HG02885 (cell line): ENCODE results near the gene MICAL1.

ENCODE experiments used
- ATAC-seq: cut with Tn5 transposase; IDR thresholded peaks from one replicate; pipeline ENCODE4 v1.9.1; 2021; ENCODE audit warnings: mild to moderate bottlenecking; ENCODE audit not compliant: unreplicated experiment, poor library complexity

Gene MICAL1

DNA sequence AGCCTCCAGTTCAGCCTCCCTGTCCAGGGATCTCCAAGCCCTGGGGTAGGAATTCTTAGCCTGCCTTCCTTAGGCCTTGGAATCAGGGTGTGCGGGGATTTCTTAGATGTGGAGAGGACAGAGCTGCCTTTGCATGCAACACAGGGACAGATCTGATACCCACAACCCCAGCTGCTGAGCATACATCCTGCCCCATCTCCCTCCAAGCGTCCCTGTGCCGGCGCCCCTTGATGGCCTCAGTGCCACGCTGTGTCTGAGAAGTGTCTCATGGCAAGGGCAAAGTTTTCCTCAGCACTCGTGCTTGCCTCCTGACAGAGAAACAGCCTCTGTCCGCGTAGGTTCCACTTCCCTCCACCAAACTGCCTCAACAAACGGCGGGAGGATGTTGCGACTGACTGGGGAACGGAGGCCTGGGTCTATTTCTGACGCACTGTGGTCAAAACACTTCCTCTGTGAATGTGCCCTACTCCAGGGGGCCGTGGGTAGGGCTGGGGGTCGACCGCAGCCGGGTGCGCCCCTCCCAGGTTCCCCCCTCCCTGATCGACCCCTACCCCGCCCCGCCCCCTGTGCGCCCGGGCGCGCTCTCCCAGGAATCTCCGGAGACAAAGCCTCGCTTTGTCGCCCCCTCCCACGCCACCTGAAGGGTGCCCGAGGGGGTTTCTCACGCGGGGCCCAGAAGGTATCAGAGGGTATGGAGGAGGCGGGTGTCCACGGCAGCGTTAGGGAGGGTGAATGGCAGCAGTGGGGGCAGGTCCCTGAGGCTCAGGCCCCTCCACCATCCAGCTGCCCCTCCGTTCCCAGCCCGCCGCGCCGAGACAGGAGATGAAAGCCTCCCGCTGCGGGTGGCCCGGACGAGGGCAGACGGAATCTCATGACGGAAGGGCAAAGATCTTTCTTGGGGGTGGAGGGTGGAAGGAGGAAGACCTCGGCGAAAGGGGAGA, 806 bp downstream of the MICAL1 start:
- ATAC-seq = peak; percentile 30

GRCh38 chr6:109453594-109454495, 1.7 kb downstream of the MICAL1 start:
- ATAC-seq = no peak

DNA sequence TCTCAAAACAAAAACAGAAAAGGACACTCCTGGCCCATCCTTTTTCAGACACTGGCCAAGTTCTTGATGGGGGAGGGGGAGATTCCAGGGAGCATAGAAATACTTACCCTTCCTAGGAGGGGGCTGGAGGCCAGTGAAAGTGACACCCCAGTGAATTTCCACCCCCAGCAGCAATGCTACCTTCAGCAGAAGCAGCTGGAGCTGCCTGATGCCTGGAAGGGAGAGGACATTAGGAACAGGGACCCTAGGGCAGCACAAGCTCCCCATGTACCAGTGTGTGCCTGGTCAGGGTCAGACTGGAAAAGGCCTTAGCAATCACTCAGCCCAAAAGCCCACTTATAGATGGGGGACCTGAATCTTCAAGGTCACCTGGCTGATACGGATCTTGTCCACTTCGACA, 2.4 kb downstream of the MICAL1 start:
- no peak for ATAC-seq

DNA sequence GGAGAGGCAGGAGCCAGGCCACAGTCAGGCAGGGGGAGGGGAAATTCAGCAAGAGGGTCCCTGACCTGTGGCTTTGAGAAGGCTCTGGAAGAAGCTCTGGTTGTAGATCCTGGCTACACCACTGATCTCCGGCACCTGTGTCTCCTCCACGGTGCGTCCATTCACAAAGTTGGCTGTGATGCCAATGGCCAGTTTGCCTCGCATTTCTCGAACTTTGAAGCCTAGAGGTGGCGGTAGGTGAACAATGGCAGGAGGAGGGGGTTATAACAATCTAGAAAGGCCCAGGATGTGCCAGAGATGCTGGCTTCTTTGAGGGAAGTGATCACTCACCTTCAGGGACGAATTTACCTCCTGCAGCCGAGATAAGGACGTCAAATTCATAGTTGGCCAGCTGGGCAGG, 3.4 kb downstream of the MICAL1 start:
- ATAC-seq = no peak

- no peak for ATAC-seq
Observed at GRCh38 chr6:109451376-109451775, 4.2 kb downstream of the MICAL1 start.

GRCh38 chr6:109450801-109451200, 4.8 kb downstream of the MICAL1 start:
- no peak for ATAC-seq

DNA sequence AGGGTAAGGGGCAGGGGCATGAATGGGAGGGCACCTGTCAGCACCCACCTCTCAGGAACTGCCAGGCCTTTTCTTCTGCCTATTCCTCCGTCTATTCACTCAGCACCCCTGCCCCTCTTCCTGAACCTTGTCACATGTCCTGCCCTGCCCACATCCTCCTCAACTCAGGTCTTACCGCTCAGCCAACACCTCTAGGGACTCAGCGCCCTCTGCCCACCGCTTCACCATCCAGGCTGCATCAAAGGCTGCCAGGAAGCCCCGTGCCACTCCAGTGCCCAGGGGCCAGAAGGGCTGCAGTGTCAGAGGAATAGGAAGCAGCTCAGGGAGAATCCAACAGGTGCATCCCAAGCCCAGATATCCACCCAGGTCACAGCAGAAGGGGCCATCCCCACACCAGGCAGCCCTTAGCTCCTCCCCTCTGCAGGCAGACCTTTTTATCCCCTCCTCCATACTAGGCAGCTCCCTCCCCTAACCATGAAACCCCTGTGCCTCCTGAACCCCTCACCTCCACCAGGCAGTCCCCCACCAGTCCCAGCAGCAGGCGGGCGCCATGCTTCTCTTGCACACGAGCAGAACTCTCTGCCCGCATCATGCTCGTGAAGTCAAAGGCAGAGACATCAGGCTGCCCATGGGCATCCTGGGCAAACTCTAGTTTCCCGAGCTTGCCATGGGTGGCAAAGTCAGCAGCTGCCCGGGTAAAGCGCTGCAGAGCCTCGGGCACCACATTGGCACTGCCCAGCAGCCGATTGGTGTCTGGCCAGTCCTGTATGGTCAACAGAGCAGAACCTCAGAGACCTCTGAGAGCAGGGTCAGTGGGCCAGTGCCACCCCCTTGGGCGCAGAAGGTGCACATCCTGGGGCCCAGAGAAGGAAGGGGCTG, 5.5 kb downstream of the MICAL1 start:
- no peak for ATAC-seq

DNA sequence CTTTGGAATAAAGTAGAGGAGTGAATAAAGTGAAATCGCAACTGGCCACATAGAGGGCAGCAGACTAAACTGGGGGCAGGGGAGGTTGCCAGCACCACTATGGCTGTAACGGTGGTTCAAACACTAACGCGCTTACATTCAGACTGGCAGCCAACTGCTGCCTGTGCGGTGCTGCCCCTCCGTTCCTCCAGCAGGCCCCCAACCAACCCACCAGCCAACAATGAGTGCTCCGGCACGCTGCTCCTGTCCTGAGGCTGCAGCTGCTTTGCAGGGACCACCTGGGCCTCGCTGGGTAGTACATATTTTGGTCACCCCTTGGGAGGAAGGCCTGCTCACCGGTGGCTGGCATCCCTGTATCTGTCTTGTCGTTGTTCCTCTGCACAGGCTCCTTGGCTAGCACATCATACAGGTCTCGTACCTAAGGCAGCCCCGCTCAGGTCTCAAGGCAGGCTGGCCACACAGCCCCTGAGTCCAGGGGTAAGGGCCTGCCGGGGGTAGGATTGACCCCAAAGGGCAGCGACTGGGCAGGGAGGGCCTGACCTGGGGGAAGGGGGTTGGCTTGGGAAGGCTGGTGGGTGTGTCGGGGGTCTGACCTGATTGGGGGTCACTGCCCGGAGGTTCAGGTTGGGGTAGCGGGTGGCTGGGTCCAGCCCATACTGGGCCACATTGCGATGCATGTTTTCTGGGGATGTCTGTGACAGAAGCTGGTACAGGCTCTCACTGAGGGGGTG, 6.3 kb downstream of the MICAL1 start:
- ATAC-seq = no peak

DNA sequence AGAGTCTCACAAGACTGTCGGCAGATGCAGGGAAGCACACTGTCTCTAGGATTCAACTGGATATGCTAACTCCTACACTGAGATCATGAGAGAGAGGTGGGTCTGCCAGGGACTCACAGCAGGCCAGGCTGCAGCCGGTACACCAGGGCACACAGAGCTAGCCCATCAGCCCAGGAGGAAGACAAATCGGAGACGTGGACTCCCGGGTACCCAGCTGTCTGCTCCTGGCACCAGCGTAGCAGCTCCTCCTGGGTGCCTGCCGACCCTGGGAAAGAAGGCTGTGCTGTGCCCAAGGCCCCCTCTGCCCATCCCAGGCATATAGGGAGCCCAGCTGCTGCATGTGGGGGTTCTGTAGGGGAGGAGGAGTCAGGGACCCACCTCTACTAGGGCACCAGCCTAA, 7.0 kb downstream of the MICAL1 start:
- no peak for ATAC-seq

- no peak for ATAC-seq
Observed at GRCh38 chr6:109447878-109448555, 7.6 kb downstream of the MICAL1 start.

GRCh38 chr6:109447087-109447486, 8.5 kb downstream of the MICAL1 start:
- ATAC-seq = no peak

DNA sequence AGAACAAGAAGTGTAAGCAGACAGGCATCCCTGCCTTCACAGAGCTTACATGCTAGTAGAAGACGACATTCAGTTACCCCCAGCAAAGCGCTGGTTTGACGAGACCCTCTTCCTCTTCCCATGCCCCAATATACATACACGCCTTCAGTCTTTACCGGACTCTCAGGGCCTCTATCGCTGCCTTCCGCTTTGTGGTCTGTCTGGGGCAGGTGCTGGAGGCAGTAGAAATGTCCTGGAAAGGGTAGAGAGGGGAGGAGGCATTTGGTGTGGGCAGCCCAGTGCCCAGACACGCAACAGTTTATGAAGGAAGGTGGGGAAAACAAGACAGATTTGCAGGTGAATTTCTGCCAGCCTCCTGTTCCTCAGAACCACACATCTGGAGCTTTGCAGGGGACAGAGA, 9.0 kb downstream of the MICAL1 start:
- ATAC-seq = no peak

DNA sequence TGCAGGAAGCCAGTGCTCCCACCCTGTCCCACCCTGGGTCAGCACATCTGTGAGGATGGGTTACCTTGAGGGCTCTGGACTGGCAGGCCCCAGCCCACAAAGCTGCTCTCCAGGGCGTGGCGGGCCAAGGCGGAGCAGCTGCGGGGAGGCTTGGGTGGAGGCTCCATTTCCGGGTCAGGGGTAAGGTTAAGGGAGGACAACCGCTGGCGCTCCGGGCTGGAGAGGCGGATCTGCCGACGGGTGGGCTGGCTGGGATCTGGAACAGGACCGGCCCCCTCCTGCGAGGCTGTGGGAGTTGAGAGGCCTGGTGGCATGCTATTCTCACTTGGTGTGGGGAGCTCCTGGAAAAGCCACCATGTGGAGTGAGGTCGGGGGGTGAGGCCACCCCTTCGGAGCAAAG, 9.5 kb downstream of the MICAL1 start:
- no peak for ATAC-seq

DNA sequence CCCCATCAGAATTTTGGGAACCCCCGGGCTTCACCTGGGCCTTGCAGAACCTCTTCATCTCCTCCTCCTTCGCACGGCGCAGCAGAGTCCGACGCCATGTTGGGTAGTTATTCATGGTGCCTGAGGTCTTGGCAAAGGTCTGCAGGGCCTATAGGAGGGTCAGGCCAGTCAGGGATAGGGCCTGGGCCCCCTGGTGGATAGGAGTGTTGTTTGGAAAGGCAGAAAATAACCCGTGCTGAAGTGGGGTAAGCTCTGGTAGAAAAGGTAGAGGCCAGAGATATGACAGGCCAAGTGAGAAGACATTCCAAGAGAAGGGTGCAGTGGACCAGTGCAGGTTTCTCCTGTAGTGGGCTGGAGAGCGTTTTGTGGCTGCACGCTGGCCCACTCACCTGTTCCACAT, 10.2 kb downstream of the MICAL1 start:
- ATAC-seq = no peak

DNA sequence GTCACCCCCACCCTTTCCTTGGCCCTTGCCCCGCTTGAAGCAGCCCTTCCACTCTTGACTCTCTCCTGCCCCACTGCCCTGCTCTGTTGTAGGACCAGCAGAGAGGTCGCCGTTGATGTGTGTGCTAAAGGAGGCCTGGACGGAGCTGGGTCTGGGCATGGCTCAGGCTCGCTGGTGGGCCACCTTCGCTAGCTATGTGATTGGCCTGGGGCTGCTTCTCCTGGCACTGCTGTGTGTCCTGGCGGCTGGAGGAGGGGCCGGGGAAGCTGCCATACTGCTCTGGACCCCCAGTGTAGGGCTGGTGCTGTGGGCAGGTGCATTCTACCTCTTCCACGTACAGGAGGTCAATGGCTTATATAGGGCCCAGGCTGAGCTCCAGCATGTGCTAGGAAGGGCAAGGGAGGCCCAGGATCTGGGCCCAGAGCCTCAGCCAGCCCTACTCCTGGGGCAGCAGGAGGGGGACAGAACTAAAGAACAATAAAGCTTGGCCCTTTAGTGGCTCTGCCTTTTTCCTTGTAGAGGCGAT, 12.1 kb downstream of the MICAL1 start:
- ATAC-seq = no peak

GRCh38 chr6:109442393-109442924, 13.1 kb downstream of the MICAL1 start:
- no peak for ATAC-seq

DNA sequence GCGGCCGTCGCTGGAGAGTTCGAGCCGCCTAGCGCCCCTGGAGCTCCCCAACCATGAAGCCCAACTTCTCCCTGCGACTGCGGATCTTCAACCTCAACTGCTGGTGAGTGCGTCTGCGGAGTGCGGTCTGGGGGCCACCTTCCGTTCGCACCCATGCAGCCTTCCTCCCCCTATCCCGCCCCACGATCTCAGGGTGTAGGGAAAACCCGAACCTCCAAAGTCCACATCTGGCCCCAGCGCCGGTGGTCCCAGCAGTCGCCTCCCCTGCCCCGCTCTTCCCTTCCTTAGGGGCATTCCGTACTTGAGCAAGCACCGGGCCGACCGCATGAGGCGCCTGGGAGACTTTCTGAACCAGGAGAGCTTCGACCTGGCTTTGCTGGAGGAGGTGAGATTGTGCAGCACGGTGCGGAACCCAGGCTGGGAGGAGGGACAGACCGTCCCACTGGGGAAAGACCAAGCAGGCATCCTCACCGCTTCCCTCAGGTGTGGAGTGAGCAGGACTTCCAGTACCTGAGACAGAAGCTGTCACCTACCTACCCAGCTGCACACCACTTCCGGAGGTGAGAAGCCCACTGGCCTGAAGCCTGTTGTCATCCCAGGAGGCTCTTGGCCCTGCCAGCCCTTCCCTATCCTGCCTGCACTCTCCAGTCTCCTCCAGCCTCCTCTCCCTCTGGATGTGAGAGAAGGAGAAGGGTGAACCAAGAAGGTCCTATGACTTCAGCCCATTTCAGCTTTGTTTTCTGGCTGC, 14.3 kb downstream of the MICAL1 start:
- ATAC-seq = peak; percentile 12
